AG09319 (cell line): ENCODE measurements around the gene CHN1.

ENCODE experiments used
- DNase-seq: peaks from one replicate; pipeline ENCODE4 v3.0.0-alpha.2; 2010; ENCODE audit warnings: low read depth; ENCODE audit errors: extremely low read depth
- CTCF ChIP-seq: IDR thresholded peaks from 2 replicates; pipeline ENCODE4 v1.5.1; 2011; ENCODE audit warnings: low read depth, mild to moderate bottlenecking, inconsistent platforms, low read length, moderate library complexity

CHN1 gene

DNA sequence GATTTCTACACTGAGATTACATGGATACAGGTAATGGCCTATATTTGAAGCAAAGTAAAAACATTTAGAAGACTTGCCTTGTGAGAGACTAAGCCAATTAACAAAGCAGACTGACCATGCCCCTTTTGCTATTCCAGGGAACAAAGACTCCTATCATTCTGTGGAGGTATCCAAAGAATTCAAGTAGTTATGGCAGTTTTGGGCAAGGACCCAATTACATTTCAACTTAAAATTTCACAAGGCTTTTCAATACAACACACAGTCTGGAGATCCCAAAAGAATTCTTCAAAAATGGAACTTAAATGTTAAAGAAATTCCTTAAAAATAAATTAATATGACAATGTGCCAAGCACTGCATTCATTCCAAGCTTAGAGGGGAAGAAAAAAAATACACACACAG is 131.7 kb downstream of the CHN1 start:
- no peak for DNase-seq
- no peak for TF ChIP-seq CTCF

DNA sequence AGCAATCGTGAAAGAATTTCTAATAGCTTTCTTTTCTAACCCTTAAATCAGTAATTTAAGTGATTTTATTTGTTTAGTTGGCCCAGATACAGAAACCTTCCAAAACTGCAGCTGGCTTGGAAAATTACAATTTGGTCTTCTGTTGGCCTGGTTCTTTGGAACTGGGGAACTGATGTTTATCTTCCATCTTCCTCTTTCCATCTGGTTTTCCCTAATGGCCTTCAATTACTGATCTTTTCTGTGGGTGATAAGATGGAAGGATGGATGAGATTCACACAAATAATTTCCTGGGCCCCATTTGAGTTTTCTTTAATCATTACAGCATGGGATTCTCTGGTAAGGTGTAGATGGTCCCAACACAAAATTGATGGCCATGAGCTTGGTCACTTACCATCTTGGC is 134.4 kb downstream of the CHN1 start:
- DNase-seq = no peak
- TF ChIP-seq CTCF = no peak

GRCh38 chr2:174868878-174869277 is 136.3 kb downstream of the CHN1 start:
- no peak for DNase-seq
- no peak for TF ChIP-seq CTCF

GRCh38 chr2:174866421-174866820 is 138.8 kb downstream of the CHN1 start:
- no peak for DNase-seq
- TF ChIP-seq CTCF = no peak

DNA sequence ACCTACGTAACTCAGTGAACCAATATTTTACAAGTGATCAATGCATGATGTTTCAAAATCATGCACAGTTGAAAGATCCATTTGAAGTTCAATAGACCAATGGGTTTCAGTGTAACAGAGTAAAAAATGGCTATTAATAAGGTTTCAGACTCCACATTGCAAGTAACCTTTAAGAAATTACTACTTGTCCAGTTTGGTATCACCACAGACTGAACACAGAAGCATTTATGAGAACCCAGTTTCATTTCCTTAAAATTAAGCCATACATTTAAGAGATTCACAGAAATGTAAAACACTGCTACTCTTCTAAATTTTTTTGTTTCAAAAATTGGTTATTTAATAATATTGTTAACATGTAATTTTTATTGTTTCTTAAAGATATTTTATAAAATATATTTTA is 142.0 kb downstream of the CHN1 start:
- no peak for TF ChIP-seq CTCF
- DNase-seq = no peak

DNA sequence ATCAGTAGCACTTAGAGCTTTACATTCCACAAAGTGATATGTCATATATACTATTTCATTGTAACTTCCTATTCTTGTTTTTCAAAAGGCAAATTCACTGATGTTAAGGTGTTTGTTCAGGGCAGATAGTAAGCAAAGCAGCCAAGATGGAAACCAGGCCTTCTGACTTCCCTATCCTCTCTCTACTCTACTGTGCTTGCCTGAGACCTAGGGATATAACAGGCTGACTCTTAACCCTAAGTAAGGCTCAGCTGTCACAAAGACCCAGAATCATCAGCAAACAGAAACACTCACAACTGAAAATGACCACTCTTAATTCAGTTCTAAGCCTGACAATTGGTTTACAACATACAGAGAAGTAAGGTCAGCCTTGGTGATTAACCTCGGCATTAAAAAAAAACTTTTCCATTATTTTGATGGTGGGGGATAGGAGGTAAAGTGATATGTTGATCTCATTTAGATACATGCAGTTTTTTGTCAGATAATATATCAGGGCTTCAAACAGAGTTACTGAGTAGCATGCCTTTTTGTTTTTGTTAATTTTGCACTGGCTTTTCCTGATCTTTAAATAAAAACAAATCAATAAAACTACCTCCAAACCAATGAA is 145.5 kb downstream of the CHN1 start:
- DNase-seq = no peak
- no peak for TF ChIP-seq CTCF

DNA sequence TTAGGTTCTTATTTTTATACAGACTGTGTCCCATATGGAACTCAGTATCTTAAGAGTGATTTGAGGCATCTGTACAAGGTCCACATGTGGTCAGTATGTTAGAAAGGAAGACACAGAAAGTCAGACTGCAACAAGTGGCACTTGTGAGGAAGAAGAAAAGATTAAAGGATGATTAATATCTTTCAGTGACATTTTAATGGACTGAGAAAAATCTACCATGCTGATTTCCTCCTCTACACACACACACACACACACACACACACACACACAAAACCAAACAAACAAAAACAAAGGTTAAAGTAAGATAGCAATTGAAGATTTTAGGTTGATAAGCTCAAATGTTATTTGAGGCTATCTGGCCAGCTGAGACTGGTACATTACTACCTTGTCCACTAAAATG is 146.4 kb downstream of the CHN1 start:
- TF ChIP-seq CTCF = no peak
- no peak for DNase-seq
